Type B pancreatic cell (in vitro differentiated cells): ENCODE data around the gene ENPP4. TPM values are rescaled to one million over a fixed set of nuclear protein-coding genes. Genes with fewer than 3 reads are reported as not detected.
"Not testable (repeated sequence)": the region's sequence is repeated elsewhere in the genome, so short reads cannot be mapped to it uniquely, and the experiment has no call there.

Source experiments
- DNase-seq: peaks from one replicate; pipeline ENCODE4 v3.0.0; 2021; ENCODE audit warnings: mixed read lengths; ENCODE audit not compliant: unreplicated experiment; ENCODE audit errors: extremely low spot score
- H3K27ac Mint-ChIP-seq: 2 replicates; pipeline ENCODE4 v1.8.0; 2021; ENCODE audit warnings: mild to moderate bottlenecking, mixed read lengths
- H3K27me3 Mint-ChIP-seq: 2 replicates; pipeline ENCODE4 v1.8.0; 2021; ENCODE audit warnings: mixed read lengths
- H3K36me3 Mint-ChIP-seq: 2 replicates; pipeline ENCODE4 v1.8.0; 2021; ENCODE audit warnings: mixed read lengths
- H3K4me1 Mint-ChIP-seq: one replicate; pipeline ENCODE4 v1.8.0; 2021; ENCODE audit warnings: mixed read lengths; ENCODE audit not compliant: unreplicated experiment
- H3K4me3 Mint-ChIP-seq: 2 replicates; pipeline ENCODE4 v1.8.0; 2021; ENCODE audit warnings: mild to moderate bottlenecking, mixed read lengths
- H3K9me3 Mint-ChIP-seq: 2 replicates; pipeline ENCODE4 v1.8.0; 2021; ENCODE audit warnings: mixed read lengths
- CTCF ChIP-seq: fragments of 200-600 bp; sonication (generic); conservative IDR thresholded peaks from 2 replicates; pipeline ENCODE4 v1.5.0; 2021; ENCODE audit warnings: antibody characterized with exemption, mild to moderate bottlenecking
- total RNA-seq: library from RNA; stranded (reverse); gene quantifications from 2 replicates; pipeline ENCODE4 v1.2.1, GENCODE V29; 2021; ENCODE audit warnings: low replicate concordance

ENPP4 gene
- total RNA-seq, 1 donor from 2014 or later: 4.9 TPM

- H3K4me1 Mint-ChIP-seq: no peaks in the 10 kb centered on the region
- no peaks in the 10 kb centered on the region for H3K27me3 Mint-ChIP-seq
- DNase-seq: no peak
- H3K4me3 Mint-ChIP-seq: no peak overlapping the region
- peaks cover 4% of the 10 kb centered on the region for H3K9me3 Mint-ChIP-seq
- no peak for TF ChIP-seq CTCF
- no peak overlapping the region for H3K27ac Mint-ChIP-seq
- H3K36me3 Mint-ChIP-seq: no peaks in the 10 kb centered on the region
Measured at GRCh38 chr6:46118157-46118556, 11.6 kb upstream of the ENPP4 start.

- TF ChIP-seq CTCF: no peak
- no peak for DNase-seq
- Mint-ChIP-seq H3K4me3 (no peak overlapping the region), H3K27ac (no peak overlapping the region), H3K36me3 (no peaks in the 10 kb centered on the region), H3K27me3 (no peaks in the 10 kb centered on the region), H3K9me3 (peaks cover 4% of the 10 kb centered on the region), H3K4me1 (no peaks in the 10 kb centered on the region)
Measured at GRCh38 chr6:46118836-46119235, 11.0 kb upstream of the ENPP4 start.

- DNase-seq, H3K27me3 Mint-ChIP-seq: not testable (repeated sequence)
Measured at GRCh38 chr6:46119679-46120078, 10.1 kb upstream of the ENPP4 start.

DNA sequence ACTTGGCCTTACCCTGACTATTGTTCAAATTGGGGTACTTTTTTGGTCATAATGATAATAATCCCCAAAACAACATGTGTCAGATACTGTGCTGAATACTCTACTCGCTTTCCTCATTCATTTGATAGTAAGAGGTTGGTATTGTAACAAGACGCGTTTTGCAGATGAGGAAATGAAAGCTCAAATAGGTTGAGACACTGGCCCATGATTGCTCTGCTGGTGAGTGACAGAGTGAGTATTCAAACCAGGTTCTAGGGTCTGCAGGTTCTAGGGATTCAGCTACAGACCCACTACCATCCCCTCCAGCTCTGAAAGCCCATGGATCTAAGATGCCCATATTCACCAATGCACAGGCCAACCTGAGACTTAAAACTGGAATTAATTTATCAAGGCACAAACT lies 1.3 kb upstream of the ENPP4 start:
- no peak for DNase-seq
- Mint-ChIP-seq H3K27ac (no peak overlapping the region), H3K36me3 (no peaks in the 10 kb centered on the region), H3K4me3 (peak overlapping the region; percentile 95), H3K27me3 (peaks cover 41% of the 10 kb centered on the region), H3K9me3 (no peaks in the 10 kb centered on the region), H3K4me1 (peaks cover 7% of the 10 kb centered on the region)
- no peak for TF ChIP-seq CTCF

More at GRCh38 chr6:46119679-46120078, 10.1 kb upstream of the ENPP4 start:
- not testable (repeated sequence) for H3K27ac Mint-ChIP-seq, H3K36me3 Mint-ChIP-seq, H3K4me3 Mint-ChIP-seq, H3K9me3 Mint-ChIP-seq, H3K4me1 Mint-ChIP-seq

DNA sequence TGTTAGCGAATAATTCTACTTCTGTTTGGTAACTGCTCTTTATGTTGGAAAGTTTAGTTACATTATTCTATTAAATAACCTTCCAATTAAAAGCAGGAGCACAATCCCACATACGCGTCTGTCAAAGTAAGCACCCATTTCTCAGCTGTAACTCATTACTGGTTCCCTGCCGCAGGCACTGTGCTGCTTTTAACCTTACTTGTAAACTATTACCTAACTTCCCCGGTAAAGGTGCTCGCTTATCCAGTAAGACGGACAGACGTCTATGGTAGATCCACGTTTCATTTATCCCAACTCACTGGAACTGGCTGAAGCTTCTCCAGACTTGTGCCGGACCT lies 529 bp upstream of the ENPP4 start:
- peak overlapping the region; percentile 65 for H3K27ac Mint-ChIP-seq
- no peak for TF ChIP-seq CTCF
- no peak for DNase-seq
- no peaks in the 10 kb centered on the region for H3K9me3 Mint-ChIP-seq
- no peaks in the 10 kb centered on the region for H3K36me3 Mint-ChIP-seq
- peaks cover 7% of the 10 kb centered on the region for H3K4me1 Mint-ChIP-seq
- H3K4me3 Mint-ChIP-seq: peak overlapping the region; percentile 95
- peaks cover 44% of the 10 kb centered on the region for H3K27me3 Mint-ChIP-seq

DNA sequence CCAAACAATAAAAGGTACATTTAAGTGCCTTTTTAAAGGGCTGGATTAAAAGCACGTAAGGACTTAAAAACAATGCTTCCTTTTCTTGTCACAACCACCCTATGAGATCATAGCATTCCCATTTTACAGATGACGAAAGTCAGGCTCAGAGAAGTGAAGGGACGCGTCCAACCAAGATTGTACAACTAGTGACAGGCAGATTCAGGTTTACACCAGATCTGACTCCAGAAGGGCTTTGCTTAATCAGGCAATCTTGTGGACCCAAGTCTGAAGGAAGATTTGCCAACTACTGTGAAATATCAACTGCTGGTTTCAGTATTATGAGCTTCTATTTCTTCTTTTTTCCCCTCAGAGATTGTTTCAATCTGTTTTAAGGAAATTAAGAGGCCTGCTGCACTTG lies 877 bp downstream of the ENPP4 start:
- Mint-ChIP-seq H3K9me3 (no peaks in the 10 kb centered on the region), H3K36me3 (no peaks in the 10 kb centered on the region), H3K4me3 (peak overlapping the region; percentile 95), H3K27ac (no peak overlapping the region), H3K27me3 (peaks cover 44% of the 10 kb centered on the region), H3K4me1 (peaks cover 7% of the 10 kb centered on the region)
- DNase-seq: no peak
- TF ChIP-seq CTCF: no peak

GRCh38 chr6:46131291-46131690 lies 1.5 kb downstream of the ENPP4 start:
- not testable (repeated sequence) for H3K4me1 Mint-ChIP-seq, H3K27ac Mint-ChIP-seq, H3K36me3 Mint-ChIP-seq, DNase-seq, H3K9me3 Mint-ChIP-seq
- Mint-ChIP-seq H3K4me3 (peak overlapping the region; percentile 52), H3K27me3 (peaks cover 41% of the 10 kb centered on the region)
